Measurements from ENCODE around the gene CRTAC1.

The CRTAC1 gene

DNA sequence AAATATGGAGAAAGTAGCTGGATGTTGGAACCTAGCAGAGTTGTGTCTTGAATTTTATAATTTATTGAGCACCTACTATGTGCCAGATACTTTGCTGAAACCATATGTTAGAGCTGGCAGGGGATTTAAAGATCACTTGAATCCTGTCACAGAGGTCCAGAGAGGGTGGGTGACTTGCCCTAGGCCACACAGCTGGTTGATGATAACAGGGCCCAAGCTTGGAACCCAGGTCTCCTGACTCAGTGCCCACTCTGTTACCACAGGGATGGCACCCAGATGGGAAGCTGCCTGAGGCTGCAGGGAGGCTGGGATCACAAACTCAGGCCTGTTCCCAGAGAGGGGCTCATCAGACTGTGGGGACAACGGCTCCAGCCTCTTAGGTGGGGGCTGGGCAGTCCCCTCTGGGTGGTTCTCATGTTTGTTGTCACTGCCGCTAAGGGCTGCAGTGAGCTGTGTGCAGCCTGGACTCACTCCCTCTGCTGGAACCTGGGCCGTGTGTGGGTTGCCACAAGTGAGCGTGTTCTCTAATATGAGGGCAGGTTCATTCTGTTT lies 162.2 kb downstream of the CRTAC1 start:
- TF ChIP-seq TCF4 (CRISPR knock-in tag; IDR thresholded peaks at IDR 0.05; ENCODE audit: borderline replicate concordance) = no peak
- no peak for TF ChIP-seq CSDC2 (CRISPR knock-in tag; IDR thresholded peaks at IDR 0.05)
- TF ChIP-seq, protein P1, sequence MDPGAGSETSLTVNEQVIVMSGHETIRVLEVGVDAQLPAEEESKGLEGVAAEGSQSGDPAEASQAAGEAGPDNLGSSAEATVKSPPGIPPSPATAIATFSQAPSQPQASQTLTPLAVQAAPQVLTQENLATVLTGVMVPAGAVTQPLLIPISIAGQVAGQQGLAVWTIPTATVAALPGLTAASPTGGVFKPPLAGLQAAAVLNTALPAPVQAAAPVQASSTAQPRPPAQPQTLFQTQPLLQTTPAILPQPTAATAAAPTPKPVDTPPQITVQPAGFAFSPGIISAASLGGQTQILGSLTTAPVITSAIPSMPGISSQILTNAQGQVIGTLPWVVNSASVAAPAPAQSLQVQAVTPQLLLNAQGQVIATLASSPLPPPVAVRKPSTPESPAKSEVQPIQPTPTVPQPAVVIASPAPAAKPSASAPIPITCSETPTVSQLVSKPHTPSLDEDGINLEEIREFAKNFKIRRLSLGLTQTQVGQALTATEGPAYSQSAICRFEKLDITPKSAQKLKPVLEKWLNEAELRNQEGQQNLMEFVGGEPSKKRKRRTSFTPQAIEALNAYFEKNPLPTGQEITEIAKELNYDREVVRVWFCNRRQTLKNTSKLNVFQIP (CRISPR knock-in tag; IDR thresholded peaks at IDR 0.05; ENCODE audit: borderline replicate concordance, low read depth) = no peak
- no peak for TF ChIP-seq ARNTL (CRISPR knock-in tag; IDR thresholded peaks at IDR 0.05; ENCODE audit: borderline replicate concordance, low read depth)
- TF ChIP-seq ISL1 (CRISPR knock-in tag; IDR thresholded peaks at IDR 0.05) = no peak
- TF ChIP-seq, protein P2, sequence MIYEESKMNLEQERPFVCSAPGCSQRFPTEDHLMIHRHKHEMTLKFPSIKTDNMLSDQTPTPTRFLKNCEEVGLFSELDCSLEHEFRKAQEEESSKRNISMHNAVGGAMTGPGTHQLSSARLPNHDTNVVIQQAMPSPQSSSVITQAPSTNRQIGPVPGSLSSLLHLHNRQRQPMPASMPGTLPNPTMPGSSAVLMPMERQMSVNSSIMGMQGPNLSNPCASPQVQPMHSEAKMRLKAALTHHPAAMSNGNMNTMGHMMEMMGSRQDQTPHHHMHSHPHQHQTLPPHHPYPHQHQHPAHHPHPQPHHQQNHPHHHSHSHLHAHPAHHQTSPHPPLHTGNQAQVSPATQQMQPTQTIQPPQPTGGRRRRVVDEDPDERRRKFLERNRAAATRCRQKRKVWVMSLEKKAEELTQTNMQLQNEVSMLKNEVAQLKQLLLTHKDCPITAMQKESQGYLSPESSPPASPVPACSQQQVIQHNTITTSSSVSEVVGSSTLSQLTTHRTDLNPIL (CRISPR knock-in tag; IDR thresholded peaks at IDR 0.05; ENCODE audit: low read depth) = no peak
- no peak for TF ChIP-seq OSR1 (CRISPR knock-in tag; IDR thresholded peaks at IDR 0.05)
- TF ChIP-seq BACH2 (CRISPR knock-in tag; IDR thresholded peaks at IDR 0.05; ENCODE audit: borderline replicate concordance) = no peak
- no peak for TF ChIP-seq ZFP30 (CRISPR knock-in tag; IDR thresholded peaks at IDR 0.05)
- no peak for TF ChIP-seq GLIS3 (CRISPR knock-in tag; IDR thresholded peaks at IDR 0.05)
- no peak for TF ChIP-seq RARB (CRISPR knock-in tag; IDR thresholded peaks at IDR 0.05)
- no peak for TF ChIP-seq ZNF565 (CRISPR knock-in tag; conservative IDR thresholded peaks at IDR 0.05; ENCODE audit: low read depth)
- no peak for TF ChIP-seq ZNF8 (CRISPR knock-in tag; IDR thresholded peaks at IDR 0.05)
- no peak for TF ChIP-seq ZC3H10 (CRISPR knock-in tag; IDR thresholded peaks at IDR 0.05)
- no peak for TF ChIP-seq ESRRG (CRISPR knock-in tag; IDR thresholded peaks at IDR 0.05)
- no peak for TF ChIP-seq ZNF70 (CRISPR knock-in tag; IDR thresholded peaks at IDR 0.05)
- no peak for TF ChIP-seq SNAI2 (CRISPR knock-in tag; IDR thresholded peaks at IDR 0.05)

DNA sequence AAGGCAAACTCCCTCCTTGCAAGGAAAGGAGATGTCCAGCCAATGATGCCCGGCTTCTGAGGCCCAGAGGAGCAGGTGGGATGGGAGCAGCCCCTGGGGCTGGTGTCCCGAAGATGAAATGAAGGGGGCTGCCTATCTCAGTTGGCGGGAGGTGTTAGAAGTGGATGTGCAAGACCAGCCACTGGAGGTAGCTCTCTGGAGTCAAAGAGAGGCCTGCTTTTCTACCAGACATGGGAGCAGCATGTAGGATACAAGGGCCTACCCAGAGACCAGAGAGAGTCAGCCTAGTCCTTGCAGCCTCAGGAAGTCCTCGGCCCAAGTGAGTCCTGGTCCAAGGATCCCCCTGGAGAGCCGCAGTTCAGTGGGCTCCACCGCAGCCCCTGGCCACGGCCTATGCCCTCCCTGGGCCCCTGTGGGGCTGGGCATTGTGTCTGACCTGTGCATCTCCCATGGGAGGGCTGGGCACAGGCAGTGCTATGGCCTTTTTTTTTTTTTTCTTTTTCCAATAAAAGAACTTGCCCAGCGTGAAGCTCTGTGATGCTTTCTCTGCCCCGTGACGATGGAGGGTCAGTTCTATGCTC lies 163.1 kb downstream of the CRTAC1 start:
- ATAC-seq = no peak
- TF ChIP-seq, protein P3, sequence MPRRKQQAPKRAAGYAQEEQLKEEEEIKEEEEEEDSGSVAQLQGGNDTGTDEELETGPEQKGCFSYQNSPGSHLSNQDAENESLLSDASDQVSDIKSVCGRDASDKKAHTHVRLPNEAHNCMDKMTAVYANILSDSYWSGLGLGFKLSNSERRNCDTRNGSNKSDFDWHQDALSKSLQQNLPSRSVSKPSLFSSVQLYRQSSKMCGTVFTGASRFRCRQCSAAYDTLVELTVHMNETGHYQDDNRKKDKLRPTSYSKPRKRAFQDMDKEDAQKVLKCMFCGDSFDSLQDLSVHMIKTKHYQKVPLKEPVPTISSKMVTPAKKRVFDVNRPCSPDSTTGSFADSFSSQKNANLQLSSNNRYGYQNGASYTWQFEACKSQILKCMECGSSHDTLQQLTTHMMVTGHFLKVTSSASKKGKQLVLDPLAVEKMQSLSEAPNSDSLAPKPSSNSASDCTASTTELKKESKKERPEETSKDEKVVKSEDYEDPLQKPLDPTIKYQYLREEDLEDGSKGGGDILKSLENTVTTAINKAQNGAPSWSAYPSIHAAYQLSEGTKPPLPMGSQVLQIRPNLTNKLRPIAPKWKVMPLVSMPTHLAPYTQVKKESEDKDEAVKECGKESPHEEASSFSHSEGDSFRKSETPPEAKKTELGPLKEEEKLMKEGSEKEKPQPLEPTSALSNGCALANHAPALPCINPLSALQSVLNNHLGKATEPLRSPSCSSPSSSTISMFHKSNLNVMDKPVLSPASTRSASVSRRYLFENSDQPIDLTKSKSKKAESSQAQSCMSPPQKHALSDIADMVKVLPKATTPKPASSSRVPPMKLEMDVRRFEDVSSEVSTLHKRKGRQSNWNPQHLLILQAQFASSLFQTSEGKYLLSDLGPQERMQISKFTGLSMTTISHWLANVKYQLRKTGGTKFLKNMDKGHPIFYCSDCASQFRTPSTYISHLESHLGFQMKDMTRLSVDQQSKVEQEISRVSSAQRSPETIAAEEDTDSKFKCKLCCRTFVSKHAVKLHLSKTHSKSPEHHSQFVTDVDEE (CRISPR knock-in tag; IDR thresholded peaks at IDR 0.05) = no peak
- no peak for TF ChIP-seq ISL1 (CRISPR knock-in tag; IDR thresholded peaks at IDR 0.05)
- TF ChIP-seq, protein P2 (CRISPR knock-in tag; IDR thresholded peaks at IDR 0.05; ENCODE audit: low read depth) = no peak
- no peak for TF ChIP-seq TOX (CRISPR knock-in tag; IDR thresholded peaks at IDR 0.05; ENCODE audit: borderline replicate concordance)
- TF ChIP-seq ESRRG (CRISPR knock-in tag; IDR thresholded peaks at IDR 0.05) = no peak
- no peak for TF ChIP-seq ZC3H10 (CRISPR knock-in tag; IDR thresholded peaks at IDR 0.05)
- no peak for TF ChIP-seq RARB (CRISPR knock-in tag; IDR thresholded peaks at IDR 0.05)
- no peak for TF ChIP-seq GLIS3 (CRISPR knock-in tag; IDR thresholded peaks at IDR 0.05)
- no peak for TF ChIP-seq ARNTL (CRISPR knock-in tag; IDR thresholded peaks at IDR 0.05; ENCODE audit: borderline replicate concordance, low read depth)
- TF ChIP-seq ZFP30 (CRISPR knock-in tag; IDR thresholded peaks at IDR 0.05) = no peak
- TF ChIP-seq ZNF70 (CRISPR knock-in tag; IDR thresholded peaks at IDR 0.05) = no peak
- TF ChIP-seq CSDC2 (CRISPR knock-in tag; IDR thresholded peaks at IDR 0.05) = no peak
- no peak for TF ChIP-seq SNAI2 (CRISPR knock-in tag; IDR thresholded peaks at IDR 0.05)

More for the DNA sequence above, 162.2 kb downstream of the CRTAC1 start:
- no peak for ATAC-seq

DNA sequence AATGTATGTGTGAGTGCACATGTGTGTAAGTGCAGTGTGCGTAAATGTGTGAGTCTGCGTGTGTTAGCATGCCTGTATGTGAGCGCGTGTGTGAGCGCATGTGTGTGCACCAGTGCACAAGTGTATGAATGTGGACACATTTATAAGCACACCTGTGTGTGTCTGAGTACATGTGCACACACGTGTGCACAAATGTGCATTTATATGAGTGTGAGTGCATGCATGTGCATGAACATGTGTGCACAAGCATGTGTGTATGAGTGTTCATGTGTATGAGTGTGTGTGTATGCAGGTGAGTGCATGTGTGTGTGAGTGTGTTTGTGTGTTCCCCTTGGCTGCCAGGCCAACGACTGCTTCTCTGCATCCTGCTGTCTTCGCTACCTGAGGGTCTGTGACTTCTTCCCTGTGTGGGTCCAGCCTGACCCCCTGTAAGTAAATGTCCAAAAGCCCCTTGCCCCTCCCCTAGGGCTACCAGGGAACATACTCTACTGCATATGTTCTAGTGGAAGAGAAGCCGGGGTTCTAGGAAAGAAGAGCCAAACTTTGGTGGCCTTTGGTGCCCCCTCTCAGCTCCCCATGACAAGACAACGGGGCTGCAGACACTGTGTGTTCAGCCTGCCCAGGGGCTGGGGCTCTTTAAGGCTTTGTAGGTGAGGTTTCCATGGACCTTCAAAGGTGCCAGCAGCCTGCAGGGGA lies 163.7 kb downstream of the CRTAC1 start:
- no peak for ATAC-seq
- TF ChIP-seq ZNF8 (CRISPR knock-in tag; IDR thresholded peaks at IDR 0.05) (no peak), BACH2 (CRISPR knock-in tag; IDR thresholded peaks at IDR 0.05; ENCODE audit: borderline replicate concordance) (no peak), TCF4 (CRISPR knock-in tag; IDR thresholded peaks at IDR 0.05; ENCODE audit: borderline replicate concordance) (no peak), CSDC2 (CRISPR knock-in tag; IDR thresholded peaks at IDR 0.05) (no peak), ZFP3 (CRISPR knock-in tag; IDR thresholded peaks at IDR 0.05) (no peak), ZNF70 (CRISPR knock-in tag; IDR thresholded peaks at IDR 0.05) (no peak), ESRRG (CRISPR knock-in tag; IDR thresholded peaks at IDR 0.05) (no peak)
- TF ChIP-seq, protein P1 (CRISPR knock-in tag; IDR thresholded peaks at IDR 0.05; ENCODE audit: borderline replicate concordance, low read depth) = no peak
- TF ChIP-seq, protein P4, sequence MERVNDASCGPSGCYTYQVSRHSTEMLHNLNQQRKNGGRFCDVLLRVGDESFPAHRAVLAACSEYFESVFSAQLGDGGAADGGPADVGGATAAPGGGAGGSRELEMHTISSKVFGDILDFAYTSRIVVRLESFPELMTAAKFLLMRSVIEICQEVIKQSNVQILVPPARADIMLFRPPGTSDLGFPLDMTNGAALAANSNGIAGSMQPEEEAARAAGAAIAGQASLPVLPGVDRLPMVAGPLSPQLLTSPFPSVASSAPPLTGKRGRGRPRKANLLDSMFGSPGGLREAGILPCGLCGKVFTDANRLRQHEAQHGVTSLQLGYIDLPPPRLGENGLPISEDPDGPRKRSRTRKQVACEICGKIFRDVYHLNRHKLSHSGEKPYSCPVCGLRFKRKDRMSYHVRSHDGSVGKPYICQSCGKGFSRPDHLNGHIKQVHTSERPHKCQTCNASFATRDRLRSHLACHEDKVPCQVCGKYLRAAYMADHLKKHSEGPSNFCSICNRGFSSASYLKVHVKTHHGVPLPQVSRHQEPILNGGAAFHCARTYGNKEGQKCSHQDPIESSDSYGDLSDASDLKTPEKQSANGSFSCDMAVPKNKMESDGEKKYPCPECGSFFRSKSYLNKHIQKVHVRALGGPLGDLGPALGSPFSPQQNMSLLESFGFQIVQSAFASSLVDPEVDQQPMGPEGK (CRISPR knock-in tag; IDR thresholded peaks at IDR 0.05; ENCODE audit: borderline replicate concordance) = no peak
- TF ChIP-seq, protein P3 (CRISPR knock-in tag; IDR thresholded peaks at IDR 0.05) = no peak

Measured in SK-N-SH treated with all-trans-retinoic acid at 6 μM for 48 hours (cell line).